Renal cortical epithelial cell (primary cell): ENCODE results near the gene USP16. TPM values are rescaled to one million over a fixed set of nuclear protein-coding genes. Genes with fewer than 3 reads are reported as not detected.
"Not testable (repeated sequence)": the region's sequence is repeated elsewhere in the genome, so short reads cannot be mapped to it uniquely, and the experiment has no call there.

Source experiments
- DNase-seq: peaks from one replicate; pipeline ENCODE4 v3.0.0-alpha.2; 2011; ENCODE audit warnings: low read depth
- total RNA-seq: library from RNA; depleted of rRNA; stranded (reverse); fragments of >200 nt; gene quantifications from 2 replicates; pipeline ENCODE4 v1.2.3, GENCODE V29; 2014

The USP16 gene
- total RNA-seq, result 32.2 and 36.6 TPM in 2 replicates

- DNase-seq, result peak; percentile 98
Observed at GRCh38 chr21:29024474-29025327, at the start of gene USP16. Gene USP16 (plus strand): TSS chr21:29024668. CDS start chr21:29027914, 3,246 bp downstream.

- no peak for DNase-seq
Observed at GRCh38 chr21:28975397-28975796, 49.1 kb upstream of the USP16 start.

- no peak for DNase-seq
Observed at GRCh38 chr21:28979092-28979491, 45.4 kb upstream of the USP16 start.

DNA sequence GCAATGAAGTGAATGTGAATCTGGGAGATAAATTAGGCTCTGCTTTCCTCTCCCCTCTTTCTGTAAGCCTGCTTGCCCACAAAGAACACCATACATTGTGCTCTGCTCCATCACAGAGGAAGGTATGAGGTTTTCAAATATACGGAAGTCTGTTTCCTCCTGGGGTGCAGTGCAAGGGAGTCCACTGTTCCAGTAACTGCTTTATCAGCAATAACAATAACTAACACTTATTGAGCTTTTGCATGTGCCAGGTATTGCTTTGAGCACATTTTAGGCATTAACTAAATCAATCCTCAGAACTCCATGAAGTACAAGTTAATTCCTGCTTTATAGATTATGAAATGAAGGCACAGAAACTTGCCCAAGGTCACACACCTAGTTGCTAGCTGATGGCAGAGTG lies 41.8 kb upstream of the USP16 start:
- no peak for DNase-seq

DNA sequence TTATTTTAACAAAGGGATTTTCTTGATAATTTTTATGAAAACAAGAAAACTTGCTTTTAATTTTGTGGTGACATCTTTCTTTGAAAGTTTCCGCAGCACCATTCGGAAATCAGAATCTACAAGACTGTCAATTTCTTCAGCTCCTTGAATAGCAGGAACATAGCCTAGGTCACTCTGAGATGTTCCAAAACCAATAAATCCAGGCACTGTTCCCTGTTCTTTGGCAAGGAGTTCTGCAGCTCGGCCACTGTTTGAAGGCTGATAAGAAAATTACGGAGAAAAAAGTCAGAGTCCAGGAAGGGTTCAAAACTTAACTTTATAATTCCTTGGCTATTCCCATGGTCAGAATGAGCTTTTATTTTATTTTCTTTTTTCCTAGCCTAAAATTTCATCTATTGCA lies 37.8 kb upstream of the USP16 start:
- DNase-seq, result no peak

DNA sequence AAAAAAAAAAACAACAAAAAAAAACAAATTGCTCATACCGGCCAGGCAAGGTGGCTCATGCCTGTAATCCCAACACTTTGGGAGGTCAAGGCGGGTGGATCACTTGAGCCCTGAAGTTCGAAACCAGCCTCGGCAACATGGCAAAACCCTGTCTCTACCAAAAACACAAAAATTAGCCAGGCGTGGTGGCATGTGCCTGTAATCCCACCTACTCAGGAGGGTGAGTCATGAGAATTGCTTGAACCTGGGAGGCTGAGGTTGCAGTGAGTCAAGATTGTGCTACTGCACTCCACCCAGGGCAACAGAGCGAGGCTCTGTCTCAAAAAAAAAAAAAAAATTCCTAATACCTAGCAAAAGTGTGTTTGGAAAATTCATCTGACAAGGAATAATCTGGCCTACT lies 36.3 kb upstream of the USP16 start:
- DNase-seq, result peak; percentile 88

- peak; percentile 4 for DNase-seq
Observed at GRCh38 chr21:28991861-28992525, 32.5 kb upstream of the USP16 start.

- peak; percentile 98 for DNase-seq
Observed at GRCh38 chr21:28992526-28993292, 31.8 kb upstream of the USP16 start, which contains the start of gene LTN1. Gene LTN1 (minus strand): TSS chr21:28992877. CDS start chr21:28992805, 72 bp downstream.

DNA sequence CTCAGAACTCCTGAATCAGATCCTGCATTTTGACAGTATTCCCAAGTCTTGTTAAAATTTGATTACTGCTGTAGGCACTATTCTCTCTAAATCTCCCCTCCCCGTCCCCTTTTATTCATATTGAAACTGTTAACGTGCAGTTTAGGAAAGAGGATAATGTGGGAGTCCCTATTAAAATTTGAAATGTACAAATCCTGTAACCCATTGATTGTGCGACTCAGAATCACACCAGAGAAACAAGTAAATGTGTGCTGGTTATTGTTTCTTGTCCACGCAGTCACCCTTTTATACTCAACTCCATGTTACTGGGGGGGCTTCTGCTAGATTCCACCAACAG lies 31.2 kb upstream of the USP16 start:
- no peak for DNase-seq

GRCh38 chr21:29002442-29003144 lies 21.9 kb upstream of the USP16 start:
- peak; percentile 91 for DNase-seq

- DNase-seq, result peak; percentile 39
Observed at GRCh38 chr21:29005696-29006095, 18.8 kb upstream of the USP16 start.

- DNase-seq, result no peak
Observed at GRCh38 chr21:29007135-29007534, 17.3 kb upstream of the USP16 start.

DNA sequence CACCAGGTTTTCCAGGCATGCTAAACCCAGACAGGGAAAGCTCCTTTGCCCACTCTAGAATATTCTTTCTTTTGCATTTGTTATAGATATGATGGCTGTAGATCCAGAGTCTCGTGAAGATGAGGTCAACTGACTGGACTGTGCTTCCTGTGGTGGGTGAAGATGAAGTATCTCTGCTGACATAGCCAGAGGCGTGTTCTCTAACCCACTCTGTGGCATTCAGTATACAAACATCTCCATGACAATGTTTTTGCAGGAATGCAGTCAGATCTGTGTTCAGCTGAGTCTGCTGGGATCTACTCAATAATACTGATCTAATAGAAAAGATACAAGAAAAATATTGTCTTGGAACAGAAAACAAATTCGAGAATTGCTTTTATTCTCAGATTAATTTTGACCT lies 16.7 kb upstream of the USP16 start:
- no peak for DNase-seq

- DNase-seq, result no peak
Observed at GRCh38 chr21:29008367-29008766, 16.1 kb upstream of the USP16 start.

GRCh38 chr21:29011236-29011635 lies 13.2 kb upstream of the USP16 start:
- not testable (repeated sequence) for DNase-seq

- no peak for DNase-seq
Observed at GRCh38 chr21:29017639-29018237, 6.7 kb upstream of the USP16 start.

DNA sequence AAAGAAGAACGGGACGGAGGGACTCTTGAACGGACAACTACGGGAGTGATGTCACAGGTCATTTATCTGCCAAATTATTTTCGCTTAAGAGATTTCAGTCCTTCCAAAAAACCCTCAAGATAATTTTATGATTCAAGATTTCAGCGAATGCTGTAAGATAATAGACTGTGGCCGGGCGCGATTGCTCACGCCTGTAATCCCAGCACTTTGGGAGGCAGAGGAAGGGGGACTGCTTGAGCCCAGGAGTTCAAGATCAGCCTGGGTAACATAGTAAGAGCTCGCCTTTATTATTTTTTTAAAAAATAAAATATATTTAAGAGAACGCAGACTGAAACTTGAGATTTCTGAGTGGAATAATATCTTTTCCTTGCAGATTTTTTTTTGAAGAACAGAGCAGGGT lies 5.9 kb upstream of the USP16 start:
- no peak for DNase-seq

DNA sequence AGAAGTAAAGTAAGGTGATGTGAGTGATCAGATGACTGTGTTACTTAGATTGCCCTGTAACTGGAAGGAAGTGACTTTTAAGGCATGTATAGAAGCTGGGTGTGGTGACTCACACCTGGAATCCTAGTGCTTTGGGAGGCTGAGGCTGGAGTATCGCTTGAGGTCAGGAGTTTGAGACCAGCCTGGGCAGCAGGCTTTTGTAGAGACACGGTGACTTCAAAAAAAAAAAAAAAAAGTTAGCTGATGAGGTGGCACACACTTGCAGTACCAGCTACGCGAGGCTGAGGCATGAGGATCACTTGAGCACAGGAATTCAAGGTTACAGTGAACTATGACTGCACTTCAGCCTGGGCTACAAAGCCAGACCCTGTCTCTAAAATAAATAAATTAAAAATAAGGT lies 2.3 kb upstream of the USP16 start:
- no peak for DNase-seq

DNA sequence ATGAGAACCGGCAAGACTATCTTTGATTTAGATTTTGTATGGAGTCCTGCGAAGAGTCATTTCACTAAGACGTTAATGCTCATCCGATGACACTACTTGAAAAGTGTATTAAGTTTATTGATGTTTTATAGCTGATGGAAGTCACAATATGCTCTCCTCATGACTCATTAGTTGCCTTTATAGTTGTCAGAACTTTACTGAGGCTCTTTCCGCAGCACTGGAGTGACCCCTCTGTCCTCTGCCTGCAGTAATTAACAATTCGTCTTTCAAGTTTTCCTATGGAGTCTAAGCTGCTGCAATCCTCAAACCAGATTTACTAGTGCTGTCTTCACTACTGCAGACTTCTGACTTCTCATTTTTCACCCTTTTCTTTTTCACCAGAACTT lies 853 bp downstream of the USP16 start:
- peak; percentile 52 for DNase-seq

DNA sequence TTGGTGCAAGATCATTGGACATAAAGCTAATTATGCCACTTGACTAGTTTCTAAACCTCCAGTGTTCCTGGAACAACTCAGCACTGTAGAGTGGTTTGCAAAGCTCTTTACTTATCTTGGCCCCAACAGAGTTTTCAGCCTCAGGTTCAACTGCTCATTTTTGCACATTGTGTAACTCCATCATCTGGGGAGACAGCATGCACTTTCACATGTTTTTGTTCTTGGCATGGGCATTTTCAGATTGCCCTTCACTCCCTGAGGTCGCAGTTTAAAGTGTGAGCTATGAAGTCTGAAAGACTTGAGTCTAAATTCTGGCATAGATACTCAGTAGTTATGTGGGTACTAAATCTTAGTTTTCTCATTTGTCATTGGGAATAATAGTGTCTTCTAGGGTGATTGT lies 5.1 kb downstream of the USP16 start:
- no peak for DNase-seq

DNA sequence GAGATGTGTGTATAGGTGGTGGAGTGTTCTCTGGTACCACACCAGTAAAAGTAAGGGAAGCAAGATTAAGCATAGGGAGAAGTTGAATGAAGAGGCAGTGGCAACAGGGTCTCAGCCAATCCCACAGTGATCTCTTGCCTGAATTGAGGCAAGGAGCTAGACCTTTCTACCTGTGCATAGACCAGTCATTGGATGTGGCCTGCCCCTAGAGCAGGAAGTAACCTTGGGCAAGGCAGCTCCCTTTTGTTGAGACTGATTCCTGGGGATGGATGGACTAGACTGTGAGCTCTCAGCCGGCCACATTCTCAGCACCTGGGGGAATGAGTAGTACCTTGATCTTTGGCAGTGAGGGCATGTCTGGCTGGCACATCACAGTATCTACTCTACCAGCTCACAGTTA lies 6.4 kb downstream of the USP16 start:
- DNase-seq, result no peak

- no peak for DNase-seq
Observed at GRCh38 chr21:29033301-29033700, 8.8 kb downstream of the USP16 start.
